ENCODE results near the gene LHX8. TPM values are rescaled to one million over a fixed set of nuclear protein-coding genes. Genes with fewer than 3 reads are reported as not detected.

The LHX8 gene
- total RNA-seq, 1 donor, result not detected

DNA sequence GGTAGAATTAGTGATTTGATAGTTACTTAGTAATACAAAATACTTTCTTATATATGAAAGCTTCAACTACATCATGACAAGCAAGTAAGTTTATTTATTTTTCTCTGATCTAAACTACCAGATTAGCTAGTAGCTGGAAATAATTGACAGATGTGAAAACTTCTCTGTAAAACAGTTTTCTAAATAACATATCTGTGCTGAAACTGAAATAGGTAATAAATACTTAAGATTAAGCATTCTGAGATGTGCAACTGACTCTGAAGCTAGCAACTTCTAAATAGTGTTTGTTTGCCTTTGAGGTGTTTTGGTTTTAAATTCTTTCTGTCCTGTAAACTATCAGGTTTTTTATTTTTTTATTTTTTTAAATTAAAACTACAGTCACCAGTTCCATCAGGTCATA, 18.5 kb upstream of the LHX8 start:
- Histone ChIP-seq H3K27ac (ENCODE audit: low read depth, low read length) (no peak overlapping the region), H3K36me3 (ENCODE audit: insufficient read depth, low read length) (no peaks in the 10 kb centered on the region), H3K4me2 (ENCODE audit: insufficient read depth, low read length) (no peak overlapping the region), H3K79me2 (ENCODE audit: insufficient read depth, low read length) (no peaks in the 10 kb centered on the region), H4K20me1 (ENCODE audit: insufficient read depth, low read length) (no peaks in the 10 kb centered on the region), H3K4me1 (ENCODE audit: insufficient read depth, low read length) (no peaks in the 10 kb centered on the region), H2AFZ (ENCODE audit: low read length) (no peak overlapping the region), H3K27me3 (ENCODE audit: insufficient read depth, low read length) (no peaks in the 10 kb centered on the region), H3K4me3 (ENCODE audit: insufficient read depth, low read length) (no peak overlapping the region), H3K9me3 (ENCODE audit: low read depth, low read length) (no peaks in the 10 kb centered on the region)
- no peak for DNase-seq (ENCODE audit: insufficient read length, low spot score, missing footprints)
- TF ChIP-seq, protein P1, sequence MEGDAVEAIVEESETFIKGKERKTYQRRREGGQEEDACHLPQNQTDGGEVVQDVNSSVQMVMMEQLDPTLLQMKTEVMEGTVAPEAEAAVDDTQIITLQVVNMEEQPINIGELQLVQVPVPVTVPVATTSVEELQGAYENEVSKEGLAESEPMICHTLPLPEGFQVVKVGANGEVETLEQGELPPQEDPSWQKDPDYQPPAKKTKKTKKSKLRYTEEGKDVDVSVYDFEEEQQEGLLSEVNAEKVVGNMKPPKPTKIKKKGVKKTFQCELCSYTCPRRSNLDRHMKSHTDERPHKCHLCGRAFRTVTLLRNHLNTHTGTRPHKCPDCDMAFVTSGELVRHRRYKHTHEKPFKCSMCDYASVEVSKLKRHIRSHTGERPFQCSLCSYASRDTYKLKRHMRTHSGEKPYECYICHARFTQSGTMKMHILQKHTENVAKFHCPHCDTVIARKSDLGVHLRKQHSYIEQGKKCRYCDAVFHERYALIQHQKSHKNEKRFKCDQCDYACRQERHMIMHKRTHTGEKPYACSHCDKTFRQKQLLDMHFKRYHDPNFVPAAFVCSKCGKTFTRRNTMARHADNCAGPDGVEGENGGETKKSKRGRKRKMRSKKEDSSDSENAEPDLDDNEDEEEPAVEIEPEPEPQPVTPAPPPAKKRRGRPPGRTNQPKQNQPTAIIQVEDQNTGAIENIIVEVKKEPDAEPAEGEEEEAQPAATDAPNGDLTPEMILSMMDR (IDR thresholded peaks at IDR 0.05; ENCODE audit: extremely low read depth, low read depth, low read length), result no peak

DNA sequence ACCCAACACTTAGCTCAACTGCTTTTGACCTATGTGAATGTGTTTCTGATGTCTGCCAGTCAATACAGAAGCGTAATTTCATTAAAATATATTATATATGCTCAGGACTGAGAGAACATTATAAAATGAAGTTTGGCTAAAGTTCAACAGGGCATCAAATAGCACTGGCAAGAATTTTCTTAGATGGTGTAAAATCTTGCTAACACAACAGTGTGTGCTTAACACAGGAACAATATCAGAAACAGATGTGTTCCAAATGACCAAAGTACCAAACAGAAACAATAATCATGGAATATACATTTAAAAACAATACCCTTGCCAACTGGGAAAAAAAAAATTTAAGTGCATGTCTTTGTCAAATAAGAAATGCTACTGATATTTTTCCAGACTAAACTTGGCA, 10.4 kb upstream of the LHX8 start:
- Histone ChIP-seq H3K36me3 (ENCODE audit: insufficient read depth, low read length) (no peaks in the 10 kb centered on the region), H4K20me1 (ENCODE audit: insufficient read depth, low read length) (no peaks in the 10 kb centered on the region), H3K9me3 (ENCODE audit: low read depth, low read length) (no peaks in the 10 kb centered on the region), H3K4me2 (ENCODE audit: insufficient read depth, low read length) (no peak overlapping the region), H3K4me3 (ENCODE audit: insufficient read depth, low read length) (no peak overlapping the region), H3K79me2 (ENCODE audit: insufficient read depth, low read length) (no peaks in the 10 kb centered on the region), H3K27ac (ENCODE audit: low read depth, low read length) (no peak overlapping the region), H3K27me3 (ENCODE audit: insufficient read depth, low read length) (peaks cover 25% of the 10 kb centered on the region), H2AFZ (ENCODE audit: low read length) (no peak overlapping the region), H3K4me1 (ENCODE audit: insufficient read depth, low read length) (no peaks in the 10 kb centered on the region)
- TF ChIP-seq, protein P1 (IDR thresholded peaks at IDR 0.05; ENCODE audit: extremely low read depth, low read depth, low read length), result no peak
- no peak for DNase-seq (ENCODE audit: insufficient read length, low spot score, missing footprints)

DNA sequence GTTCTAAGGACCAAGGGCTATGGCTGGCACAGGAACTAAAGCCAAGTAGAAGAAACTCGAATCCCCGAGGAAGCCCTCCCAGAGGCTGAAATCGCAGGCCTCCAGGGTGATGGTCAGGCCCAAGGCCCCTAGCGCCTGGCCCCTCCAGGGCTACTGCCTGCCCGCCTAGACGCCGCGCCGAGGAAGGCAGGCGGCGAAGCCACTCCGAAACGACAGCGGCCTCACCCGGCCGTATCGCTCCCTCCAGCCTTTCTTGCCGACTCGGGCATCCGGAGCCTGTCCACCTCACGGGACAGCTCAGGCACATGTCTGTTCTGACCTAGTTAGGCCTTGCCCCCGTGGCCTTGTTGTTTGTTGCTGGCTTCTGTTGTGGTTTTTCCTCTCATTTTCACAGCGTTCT, 9.7 kb upstream of the LHX8 start:
- peaks cover 32% of the 10 kb centered on the region for H3K27me3 ChIP-seq (ENCODE audit: insufficient read depth, low read length)
- no peaks in the 10 kb centered on the region for H3K4me1 ChIP-seq (ENCODE audit: insufficient read depth, low read length)
- peak; percentile 27 for DNase-seq (ENCODE audit: insufficient read length, low spot score, missing footprints)
- TF ChIP-seq, protein P1 (IDR thresholded peaks at IDR 0.05; ENCODE audit: extremely low read depth, low read depth, low read length), result no peak
- H2AFZ ChIP-seq (ENCODE audit: low read length), result no peak overlapping the region
- H3K36me3 ChIP-seq (ENCODE audit: insufficient read depth, low read length), result no peaks in the 10 kb centered on the region
- H4K20me1 ChIP-seq (ENCODE audit: insufficient read depth, low read length), result no peaks in the 10 kb centered on the region
- H3K79me2 ChIP-seq (ENCODE audit: insufficient read depth, low read length), result no peaks in the 10 kb centered on the region
- no peak overlapping the region for H3K27ac ChIP-seq (ENCODE audit: low read depth, low read length)
- H3K4me2 ChIP-seq (ENCODE audit: insufficient read depth, low read length), result no peak overlapping the region
- no peaks in the 10 kb centered on the region for H3K9me3 ChIP-seq (ENCODE audit: low read depth, low read length)
- H3K4me3 ChIP-seq (ENCODE audit: insufficient read depth, low read length), result no peak overlapping the region

DNA sequence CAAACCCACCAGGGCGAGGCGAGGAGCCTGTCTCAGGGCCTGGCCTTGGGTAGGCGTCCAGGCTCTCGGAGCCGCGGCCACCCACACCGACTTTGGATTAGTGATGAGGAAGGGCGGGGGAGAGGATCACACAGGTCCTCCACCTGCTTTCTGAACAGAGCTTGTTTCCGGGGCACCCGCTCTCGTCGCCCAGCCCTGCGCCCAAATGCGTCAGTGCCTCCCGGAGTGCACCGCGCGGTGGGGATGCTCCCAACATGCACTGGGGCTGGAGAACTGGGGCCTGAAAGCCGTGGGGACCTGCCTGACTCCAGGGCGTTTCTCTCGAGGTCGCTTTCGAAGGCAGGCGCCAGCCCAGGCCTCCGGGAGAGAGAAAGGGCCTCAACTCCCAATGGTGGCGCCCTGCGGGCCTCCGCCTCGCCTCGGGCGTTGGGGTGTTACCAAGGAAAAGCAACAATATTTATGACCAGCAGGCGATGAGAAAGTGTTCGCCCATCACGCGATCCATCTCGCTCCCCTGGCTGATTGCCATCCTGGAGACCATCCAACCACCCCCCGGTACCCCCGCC, 8.9 kb upstream of the LHX8 start:
- H3K27ac ChIP-seq (ENCODE audit: low read depth, low read length), result no peak overlapping the region
- H3K36me3 ChIP-seq (ENCODE audit: insufficient read depth, low read length), result no peaks in the 10 kb centered on the region
- peak; percentile 25 for DNase-seq (ENCODE audit: insufficient read length, low spot score, missing footprints)
- no peaks in the 10 kb centered on the region for H3K4me1 ChIP-seq (ENCODE audit: insufficient read depth, low read length)
- TF ChIP-seq, protein P1 (IDR thresholded peaks at IDR 0.05; ENCODE audit: extremely low read depth, low read depth, low read length), result no peak
- H3K4me3 ChIP-seq (ENCODE audit: insufficient read depth, low read length), result no peak overlapping the region
- peaks cover 40% of the 10 kb centered on the region for H3K27me3 ChIP-seq (ENCODE audit: insufficient read depth, low read length)
- no peak overlapping the region for H3K4me2 ChIP-seq (ENCODE audit: insufficient read depth, low read length)
- H2AFZ ChIP-seq (ENCODE audit: low read length), result no peak overlapping the region
- no peaks in the 10 kb centered on the region for H3K79me2 ChIP-seq (ENCODE audit: insufficient read depth, low read length)
- H3K9me3 ChIP-seq (ENCODE audit: low read depth, low read length), result no peaks in the 10 kb centered on the region
- H4K20me1 ChIP-seq (ENCODE audit: insufficient read depth, low read length), result no peaks in the 10 kb centered on the region
